HUES64 (cell line): ENCODE data around the gene SBF1.
"Not testable (repeated sequence)": the region's sequence is repeated elsewhere in the genome, so short reads cannot be mapped to it uniquely, and the experiment has no call there.

Source experiments
- H3K27ac ChIP-seq: 2 replicates; pipeline ENCODE4 v1.7.0; 2013; ENCODE audit warnings: low read depth, low read length, inconsistent platforms
- H3K27me3 ChIP-seq: 2 replicates; pipeline ENCODE4 v1.6.1; 2013; ENCODE audit warnings: mild to moderate bottlenecking, low read length; ENCODE audit not compliant: insufficient read depth
- H3K36me3 ChIP-seq: 2 replicates; pipeline ENCODE4 v1.6.1; 2013; ENCODE audit warnings: mild to moderate bottlenecking, low read length; ENCODE audit not compliant: insufficient read depth
- H3K4me1 ChIP-seq: 2 replicates; pipeline ENCODE4 v1.6.1; 2013; ENCODE audit warnings: mild to moderate bottlenecking, low read length, moderate library complexity; ENCODE audit not compliant: insufficient read depth
- H3K4me3 ChIP-seq: 2 replicates; pipeline ENCODE4 v1.5.1; 2013; ENCODE audit warnings: mild to moderate bottlenecking, low read length, moderate library complexity
- H3K9ac ChIP-seq: 2 replicates; pipeline ENCODE4 v1.6.1; 2013; ENCODE audit warnings: mild to moderate bottlenecking, low read depth, low read length
- H3K9me3 ChIP-seq: 2 replicates; pipeline ENCODE4 v1.6.1; 2013; ENCODE audit warnings: low read depth, low read length; ENCODE audit not compliant: insufficient read depth
- WGBS: fragments of 150-250, 120-280 bp; methylation state at CpG from one replicate; pipeline ENCODE4 v1.1.7; 2013; ENCODE audit warnings: missing lambda C conversion rate; 5-methylcytosine and 5-hydroxymethylcytosine counted together

The SBF1 gene

DNA sequence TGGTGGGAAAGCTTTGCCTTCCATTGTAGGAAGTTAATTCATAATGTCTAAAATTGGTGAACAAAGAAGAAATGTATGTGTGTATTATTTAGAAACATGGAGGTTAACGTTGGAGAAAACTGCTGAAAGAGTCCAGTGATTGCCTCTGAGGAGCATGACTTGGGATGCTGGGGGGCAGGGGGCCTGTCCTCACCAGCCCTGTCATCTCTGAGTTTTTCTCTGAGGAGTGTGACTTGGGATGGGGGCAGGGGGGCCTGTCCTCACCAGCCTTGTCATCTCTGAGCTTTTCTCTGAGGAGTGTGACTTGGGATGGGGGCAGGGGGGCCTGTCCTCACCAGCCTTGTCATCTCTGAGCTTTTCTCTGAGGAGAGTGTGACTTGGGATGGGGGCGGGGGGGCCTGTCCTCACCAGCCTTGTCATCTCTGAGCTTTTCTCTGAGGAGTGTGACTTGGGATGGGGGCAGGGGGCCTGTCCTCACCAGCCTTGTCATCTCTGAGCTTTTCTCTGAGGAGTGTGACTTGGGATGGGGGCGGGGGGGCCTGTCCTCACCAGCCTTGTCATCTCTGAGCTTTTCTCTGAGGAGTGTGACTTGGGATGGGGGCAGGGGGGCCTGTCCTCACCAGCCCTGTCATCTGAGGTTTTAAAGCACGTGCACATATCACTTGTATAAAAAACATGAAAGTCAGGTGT, 77.3 kb downstream of the SBF1 start:
- H3K36me3 ChIP-seq: peaks cover 42% of the 10 kb centered on the region
- H3K9ac ChIP-seq, H3K27me3 ChIP-seq, H3K4me3 ChIP-seq, H3K27ac ChIP-seq, H3K4me1 ChIP-seq, H3K9me3 ChIP-seq: not testable (repeated sequence)
- WGBS: 70% methylated on average over 3 of the region's 4 CpGs

DNA sequence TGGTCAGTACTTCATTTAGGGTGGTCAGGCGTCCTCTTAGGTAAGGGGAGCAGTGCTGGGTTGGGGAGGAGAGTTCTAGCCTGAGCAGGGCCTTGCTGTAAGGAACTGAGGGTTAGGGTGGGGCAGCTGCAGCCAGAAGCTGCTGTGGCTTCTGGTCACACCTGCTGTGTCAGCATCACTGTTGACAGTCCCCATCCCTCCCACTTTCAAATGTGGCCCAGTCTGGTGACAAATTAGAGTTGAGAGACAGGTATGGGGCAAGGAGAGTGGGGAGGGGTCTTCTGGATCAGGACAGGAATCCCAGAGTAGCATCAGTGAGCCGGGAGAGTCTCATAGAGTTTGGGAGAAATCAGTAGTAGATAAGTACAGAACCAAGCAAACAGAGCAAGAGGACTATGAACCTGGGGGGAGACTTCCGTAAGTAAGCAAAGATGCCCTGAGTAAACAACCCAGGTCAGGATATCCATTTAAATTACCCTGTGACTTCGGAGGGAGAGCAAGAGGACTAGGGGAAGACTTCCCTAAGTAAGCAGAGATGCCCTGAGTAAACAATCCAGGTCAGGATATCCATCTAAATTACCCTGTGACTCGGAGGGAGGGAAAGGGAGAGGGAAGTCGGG, 78.0 kb downstream of the SBF1 start:
- Histone ChIP-seq H3K4me1 (no peaks in the 10 kb centered on the region; the same call in 1 of the 2 replicates), H3K9ac (no peak overlapping the region), H3K27ac (no peak overlapping the region), H3K4me3 (no peak overlapping the region), H3K36me3 (peaks cover 43% of the 10 kb centered on the region), H3K9me3 (no peaks in the 10 kb centered on the region), H3K27me3 (no peaks in the 10 kb centered on the region)
- WGBS: 68% methylated on average over 6 of the region's 6 CpGs
